OCI-LY1 (cell line): ENCODE measurements around the gene SLC43A1.

ENCODE experiments used
- H2AFZ ChIP-seq: fragments of 200-600 bp; sonication (generic), shearing (Covaris generic); 2 replicates; pipeline ENCODE4 v1.6.0; 2014; ENCODE audit warnings: antibody characterized with exemption, mild to moderate bottlenecking, low read length
- H3F3A ChIP-seq: fragments of 200-600 bp; sonication (generic), shearing (Covaris generic); 2 replicates; pipeline ENCODE4 v1.6.0; 2014; ENCODE audit warnings: mild to moderate bottlenecking, antibody characterized with exemption, low read length, moderate library complexity; ENCODE audit not compliant: insufficient read depth
- H3K27ac ChIP-seq: fragments of 200-600 bp; sonication (generic); 2 replicates; pipeline ENCODE4 v1.5.1; 2014; ENCODE audit warnings: low read length, mixed run types, mild to moderate bottlenecking, low read depth; ENCODE audit not compliant: poor library complexity, severe bottlenecking
- H3K27me3 ChIP-seq: fragments of 200-600 bp; sonication (generic); 2 replicates; pipeline ENCODE4 v1.6.0; 2014; ENCODE audit warnings: antibody characterized with exemption, mild to moderate bottlenecking, low read length, moderate library complexity; ENCODE audit not compliant: insufficient read depth
- H3K36me3 ChIP-seq: fragments of 200-600 bp; sonication (generic); 2 replicates; pipeline ENCODE4 v1.6.1; 2014; ENCODE audit warnings: mild to moderate bottlenecking, antibody characterized with exemption, low read length, moderate library complexity, mixed read lengths; ENCODE audit not compliant: insufficient read depth
- H3K4me1 ChIP-seq: fragments of 200-600 bp; sonication (generic); 2 replicates; pipeline ENCODE4 v1.5.1; 2014; ENCODE audit warnings: mild to moderate bottlenecking, low read length, moderate library complexity; ENCODE audit not compliant: insufficient read depth, severe bottlenecking
- H3K4me2 ChIP-seq: fragments of 200-600 bp; sonication (generic), shearing (Covaris generic); 2 replicates; pipeline ENCODE4 v1.6.1; 2014; ENCODE audit warnings: low read length
- H3K4me3 ChIP-seq: fragments of 200-600 bp; sonication (generic); 2 replicates; pipeline ENCODE4 v1.5.1; 2014; ENCODE audit warnings: low read length, low read depth, mild to moderate bottlenecking, mixed read lengths; ENCODE audit not compliant: poor library complexity, severe bottlenecking
- H3K79me2 ChIP-seq: fragments of 200-600 bp; shearing (Covaris generic); 2 replicates; pipeline ENCODE4 v1.6.1; 2016; ENCODE audit warnings: mixed run types, low read length, mixed read lengths; ENCODE audit not compliant: insufficient read depth
- H3K9ac ChIP-seq: fragments of 200-600 bp; sonication (generic), shearing (Covaris generic); 2 replicates; pipeline ENCODE4 v1.6.1; 2014; ENCODE audit warnings: mild to moderate bottlenecking, low read length, mixed read lengths
- H3K9me2 ChIP-seq: fragments of 200-600 bp; sonication (generic), shearing (Covaris generic); 2 replicates; pipeline ENCODE4 v1.6.1; 2014; ENCODE audit warnings: low read depth, mild to moderate bottlenecking, low read length, mixed read lengths
- H3K9me3 ChIP-seq: fragments of 200-600 bp; shearing (Covaris generic); 2 replicates; pipeline ENCODE4 v1.6.1; 2014; ENCODE audit warnings: low read length, mixed read lengths
- H4K20me1 ChIP-seq: fragments of 200-600 bp; sonication (generic), shearing (Covaris generic); 2 replicates; pipeline ENCODE4 v1.6.0; 2016; ENCODE audit warnings: mild to moderate bottlenecking, low read length; ENCODE audit not compliant: insufficient read depth
- EZH2 ChIP-seq: fragments of 200-600 bp; sonication (generic), shearing (Covaris generic); IDR thresholded peaks from 2 replicates; pipeline ENCODE4 v1.8.0; 2017; ENCODE audit warnings: borderline replicate concordance, mixed run types, mild to moderate bottlenecking, antibody characterized with exemption, low read length, moderate library complexity, mixed read lengths
- TF ChIP-seq, protein P1 (sequence below): fragments of 200-600 bp; sonication (generic), shearing (Covaris generic); IDR thresholded peaks from 2 replicates; pipeline ENCODE4 v1.5.1; 2017; ENCODE audit warnings: mild to moderate bottlenecking, antibody characterized with exemption, low read length, moderate library complexity, mixed read lengths

Gene SLC43A1

DNA sequence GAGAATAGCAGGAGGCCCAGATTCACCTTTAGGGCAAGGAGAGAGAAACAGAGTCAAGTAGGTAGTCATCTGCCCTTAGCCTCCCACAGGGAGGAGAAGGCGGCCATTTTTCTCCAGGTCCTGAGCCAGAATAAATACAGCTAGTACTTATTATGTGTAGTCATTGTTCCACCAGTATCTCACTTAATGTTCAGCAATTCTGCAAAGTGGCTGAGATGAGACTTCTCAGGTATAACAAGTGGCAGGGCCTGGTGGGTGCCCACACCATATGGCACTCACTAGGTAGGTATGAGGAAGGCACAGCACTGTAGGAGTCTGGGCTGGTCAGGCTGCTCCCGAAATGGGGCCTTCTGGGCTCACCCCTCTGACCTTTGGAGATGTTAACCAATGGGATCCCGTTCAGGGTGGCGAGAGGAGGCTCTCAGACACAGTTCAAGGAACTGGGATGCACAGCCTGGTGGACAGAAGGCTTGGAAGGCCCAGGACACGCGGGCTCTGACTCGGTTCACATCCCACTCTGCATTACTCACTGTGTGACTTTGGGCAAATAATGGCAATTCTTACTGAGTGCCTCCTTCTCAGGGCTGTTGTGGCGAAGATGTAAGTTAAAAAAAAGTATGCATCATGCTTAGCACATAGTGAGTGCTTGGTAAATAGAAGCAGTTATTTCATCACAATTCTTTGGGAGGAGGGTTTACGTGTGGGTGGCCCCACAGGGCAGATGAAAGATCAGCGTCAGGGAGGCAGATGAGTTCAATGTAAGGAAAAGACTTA is 30.1 kb downstream of the SLC43A1 start:
- Histone ChIP-seq H3K27me3 (no peaks in the 10 kb centered on the region), H2AFZ (no peak overlapping the region), H3K9me2 (no peaks in the 10 kb centered on the region), H3K36me3 (peaks cover 61% of the 10 kb centered on the region), H3K4me2 (no peak overlapping the region), H3K9me3 (no peaks in the 10 kb centered on the region), H3K4me3 (no peak overlapping the region), H3K9ac (no peak overlapping the region), H3F3A (no peaks in the 10 kb centered on the region), H3K4me1 (peaks cover 29% of the 10 kb centered on the region), H4K20me1 (no peaks in the 10 kb centered on the region), H3K79me2 (no peaks in the 10 kb centered on the region), H3K27ac (no peak overlapping the region)
- TF ChIP-seq EZH2: no peak
- TF ChIP-seq, protein P1, sequence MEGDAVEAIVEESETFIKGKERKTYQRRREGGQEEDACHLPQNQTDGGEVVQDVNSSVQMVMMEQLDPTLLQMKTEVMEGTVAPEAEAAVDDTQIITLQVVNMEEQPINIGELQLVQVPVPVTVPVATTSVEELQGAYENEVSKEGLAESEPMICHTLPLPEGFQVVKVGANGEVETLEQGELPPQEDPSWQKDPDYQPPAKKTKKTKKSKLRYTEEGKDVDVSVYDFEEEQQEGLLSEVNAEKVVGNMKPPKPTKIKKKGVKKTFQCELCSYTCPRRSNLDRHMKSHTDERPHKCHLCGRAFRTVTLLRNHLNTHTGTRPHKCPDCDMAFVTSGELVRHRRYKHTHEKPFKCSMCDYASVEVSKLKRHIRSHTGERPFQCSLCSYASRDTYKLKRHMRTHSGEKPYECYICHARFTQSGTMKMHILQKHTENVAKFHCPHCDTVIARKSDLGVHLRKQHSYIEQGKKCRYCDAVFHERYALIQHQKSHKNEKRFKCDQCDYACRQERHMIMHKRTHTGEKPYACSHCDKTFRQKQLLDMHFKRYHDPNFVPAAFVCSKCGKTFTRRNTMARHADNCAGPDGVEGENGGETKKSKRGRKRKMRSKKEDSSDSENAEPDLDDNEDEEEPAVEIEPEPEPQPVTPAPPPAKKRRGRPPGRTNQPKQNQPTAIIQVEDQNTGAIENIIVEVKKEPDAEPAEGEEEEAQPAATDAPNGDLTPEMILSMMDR: no peak

DNA sequence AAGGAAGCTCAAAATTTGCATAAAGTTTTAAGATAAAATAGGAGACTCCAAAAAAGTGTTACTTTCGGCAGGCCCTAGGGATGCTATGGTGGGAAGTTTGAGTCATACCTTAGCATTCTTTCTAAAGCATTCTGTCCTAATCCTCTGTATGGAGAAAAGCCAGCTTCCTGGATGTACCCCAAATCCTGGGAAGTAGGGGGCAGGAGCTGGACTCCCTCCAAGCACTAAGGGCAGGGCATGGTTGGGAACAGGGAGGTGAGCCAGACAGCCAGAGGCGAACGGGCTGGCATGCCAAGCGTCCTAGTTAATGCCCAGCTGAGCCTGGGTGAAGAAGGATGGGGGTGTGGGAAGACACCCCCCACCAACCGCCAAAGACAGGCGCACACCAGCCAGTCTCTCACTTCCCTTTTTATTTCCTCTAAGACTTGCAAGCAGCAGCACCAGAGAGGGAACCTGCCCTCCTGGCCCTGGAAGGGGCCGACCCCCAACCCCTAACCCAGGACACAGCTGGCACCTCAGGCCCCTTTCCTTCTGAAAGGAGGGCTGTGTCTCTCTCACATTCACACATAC is 31.3 kb downstream of the SLC43A1 start:
- Histone ChIP-seq H3K4me3 (no peak overlapping the region), H3F3A (no peaks in the 10 kb centered on the region), H3K27ac (no peak overlapping the region), H3K79me2 (no peaks in the 10 kb centered on the region), H3K9me3 (no peaks in the 10 kb centered on the region), H3K4me1 (peaks cover 29% of the 10 kb centered on the region), H4K20me1 (no peaks in the 10 kb centered on the region), H2AFZ (no peak overlapping the region), H3K27me3 (no peaks in the 10 kb centered on the region), H3K36me3 (peaks cover 49% of the 10 kb centered on the region), H3K4me2 (peak overlapping the region; percentile 27; the same call in 1 of the 2 replicates), H3K9ac (no peak overlapping the region), H3K9me2 (no peaks in the 10 kb centered on the region)
- TF ChIP-seq EZH2: no peak
- TF ChIP-seq, protein P1: no peak

DNA sequence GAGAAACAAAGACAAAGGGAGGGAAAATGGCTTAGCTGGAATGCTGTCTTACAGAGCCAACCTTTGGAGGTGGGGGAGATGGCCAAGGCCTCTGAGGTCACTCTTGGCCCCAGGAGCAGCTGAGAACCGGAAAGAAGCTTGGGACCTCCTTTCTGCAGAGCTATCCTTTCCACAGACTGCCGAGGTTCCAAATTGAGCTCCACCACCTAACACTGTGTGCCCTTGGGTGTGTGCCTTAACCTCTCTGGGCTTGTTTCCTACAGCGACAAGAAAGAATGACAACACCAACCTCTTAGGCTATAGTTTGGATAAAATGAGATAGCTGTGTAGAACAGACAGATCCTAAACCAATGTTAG is 32.0 kb downstream of the SLC43A1 start:
- H3K27me3 ChIP-seq: no peaks in the 10 kb centered on the region
- peaks cover 29% of the 10 kb centered on the region for H3K4me1 ChIP-seq
- TF ChIP-seq, protein P1: no peak
- no peak for TF ChIP-seq EZH2
- H2AFZ ChIP-seq: no peak overlapping the region
- peak overlapping the region; percentile 60 for H3K4me2 ChIP-seq
- H3K9me3 ChIP-seq: no peaks in the 10 kb centered on the region
- H3F3A ChIP-seq: no peaks in the 10 kb centered on the region
- H3K79me2 ChIP-seq: no peaks in the 10 kb centered on the region
- H3K36me3 ChIP-seq: peaks cover 43% of the 10 kb centered on the region
- no peaks in the 10 kb centered on the region for H3K9me2 ChIP-seq
- peak overlapping the region; percentile 18; the same call in 1 of the 2 replicates for H3K9ac ChIP-seq
- no peaks in the 10 kb centered on the region for H4K20me1 ChIP-seq
- peak overlapping the region; percentile 44 for H3K4me3 ChIP-seq
- H3K27ac ChIP-seq: no peak overlapping the region
